Effector CD8-positive, alpha-beta T cell (primary cell): ENCODE data around the gene MARCHF10.

Experiments
- DNase-seq: peaks from one replicate; lab custom pipeline; 2025; lab: John Stamatoyannopoulos, UW

Gene MARCHF10

DNA sequence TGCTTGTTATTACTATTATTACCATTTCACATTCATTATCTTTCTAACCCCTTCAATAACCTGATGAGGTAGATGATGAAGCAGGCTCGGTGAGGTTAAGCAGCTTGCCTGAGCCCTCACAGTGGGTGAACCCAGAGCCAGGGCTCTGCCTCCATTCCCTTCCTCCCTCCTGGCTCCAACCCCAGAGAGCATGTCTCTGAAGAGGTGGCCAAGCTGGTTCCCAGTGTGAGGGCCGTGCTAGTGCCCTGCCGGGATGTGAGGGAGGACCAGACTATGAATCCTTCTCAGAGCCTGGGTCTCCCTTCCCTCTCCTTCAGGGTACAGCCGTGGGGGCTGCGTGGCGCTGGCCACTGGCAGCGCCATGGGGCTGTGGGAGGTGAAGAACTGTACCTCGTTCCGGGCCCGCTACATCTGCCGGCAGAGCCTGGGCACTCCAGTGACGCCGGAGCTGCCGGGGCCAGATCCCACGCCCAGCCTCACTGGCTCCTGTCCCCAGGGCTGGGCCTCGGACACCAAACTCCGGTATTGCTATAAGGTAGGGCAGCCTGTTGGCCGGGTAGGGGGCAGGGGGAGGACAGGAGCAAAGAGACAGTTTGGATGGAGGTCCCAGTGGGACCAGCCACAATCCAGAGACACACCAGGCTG is 131.0 kb downstream of the MARCHF10 start:
- no peak for DNase-seq

DNA sequence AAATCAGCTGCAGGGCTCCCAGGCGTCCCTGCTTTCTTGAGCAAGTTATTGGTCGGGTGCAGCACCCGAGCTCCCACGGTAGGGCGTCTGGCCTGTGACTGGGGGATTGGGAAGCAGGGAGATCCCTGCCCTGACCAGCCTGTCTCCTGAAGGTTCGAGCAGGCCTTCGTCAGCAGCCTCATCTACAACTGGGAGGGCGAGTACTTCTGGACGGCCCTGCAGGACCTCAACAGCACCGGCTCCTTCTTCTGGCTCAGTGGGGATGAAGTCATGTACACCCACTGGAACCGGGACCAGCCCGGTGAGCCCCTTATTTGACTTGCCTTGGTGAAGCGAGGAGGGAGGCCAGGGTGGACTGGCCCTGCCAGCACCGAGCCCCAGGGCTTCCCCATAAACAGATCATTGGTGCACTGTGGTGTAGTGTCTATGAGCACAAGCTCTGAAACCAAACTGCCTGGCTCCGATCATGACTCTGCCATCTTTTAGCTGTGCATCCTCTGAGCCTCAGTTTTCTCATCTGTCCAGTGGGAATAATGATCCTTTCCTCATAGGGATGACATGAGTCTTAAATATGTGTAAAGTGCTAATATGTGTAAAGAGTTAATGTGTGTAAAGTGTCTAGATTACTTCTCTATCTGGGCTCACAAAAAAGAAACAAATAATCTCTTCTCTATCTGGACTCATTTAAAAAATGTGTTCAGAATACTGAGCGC is 131.7 kb downstream of the MARCHF10 start:
- DNase-seq: no peak

DNA sequence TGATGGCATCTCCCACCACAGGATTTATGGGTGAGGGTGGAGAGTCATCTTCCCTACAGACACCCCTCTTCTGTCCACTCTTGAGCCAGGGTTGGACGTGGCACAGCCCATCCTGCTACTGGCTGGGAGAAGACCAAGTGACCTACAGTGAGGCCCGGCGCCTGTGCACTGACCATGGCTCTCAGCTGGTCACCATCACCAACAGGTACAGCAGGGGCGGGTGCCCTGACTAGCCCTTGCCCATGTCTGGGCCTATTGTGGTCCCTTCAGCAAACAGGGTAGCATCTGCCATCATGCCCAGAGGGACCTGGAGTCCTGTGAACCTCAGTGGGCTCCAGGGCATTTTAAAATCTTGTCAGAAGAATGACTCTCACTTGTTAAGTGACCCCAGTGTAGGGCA is 132.4 kb downstream of the MARCHF10 start:
- no peak for DNase-seq

DNA sequence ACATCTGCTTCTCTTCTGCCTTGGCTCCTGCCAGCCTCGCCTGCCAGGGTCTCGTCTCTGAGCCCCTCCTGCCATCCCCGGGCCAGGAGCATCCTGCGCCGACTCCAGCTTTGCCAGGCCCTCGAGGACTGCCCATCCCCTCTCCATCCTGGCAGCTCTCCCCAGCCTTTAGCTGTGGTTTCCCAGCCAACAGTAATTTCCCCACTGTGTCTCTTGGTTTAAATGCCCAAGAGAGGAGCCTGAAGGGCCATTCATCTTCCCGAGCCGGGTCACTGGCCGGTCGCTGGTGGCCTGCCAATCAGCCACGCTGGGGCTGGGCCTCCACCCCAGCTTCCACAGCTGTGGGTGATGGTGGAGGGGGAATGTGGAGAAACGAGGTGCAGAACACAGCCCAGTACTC is 132.9 kb downstream of the MARCHF10 start:
- DNase-seq: no peak

DNA sequence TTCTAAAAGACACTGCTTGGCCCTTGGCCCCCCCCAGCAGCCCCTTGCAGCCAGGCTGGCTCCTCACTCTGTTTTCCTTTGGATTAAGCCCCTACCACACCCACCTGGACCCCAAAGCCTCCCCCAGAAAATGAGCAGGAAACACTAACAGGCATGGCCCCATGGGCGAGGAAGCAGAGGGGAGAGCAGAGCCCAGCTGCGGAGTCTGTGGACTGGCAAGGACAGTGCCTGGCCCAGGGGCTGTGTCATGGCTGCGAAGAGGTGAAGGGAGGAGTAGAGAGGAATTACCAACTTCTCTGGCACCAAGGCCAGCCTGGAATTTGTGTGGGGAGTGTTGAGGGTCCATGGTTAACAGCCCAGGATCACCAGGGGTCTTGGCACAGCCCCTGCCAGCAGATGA is 133.3 kb downstream of the MARCHF10 start:
- no peak for DNase-seq

DNA sequence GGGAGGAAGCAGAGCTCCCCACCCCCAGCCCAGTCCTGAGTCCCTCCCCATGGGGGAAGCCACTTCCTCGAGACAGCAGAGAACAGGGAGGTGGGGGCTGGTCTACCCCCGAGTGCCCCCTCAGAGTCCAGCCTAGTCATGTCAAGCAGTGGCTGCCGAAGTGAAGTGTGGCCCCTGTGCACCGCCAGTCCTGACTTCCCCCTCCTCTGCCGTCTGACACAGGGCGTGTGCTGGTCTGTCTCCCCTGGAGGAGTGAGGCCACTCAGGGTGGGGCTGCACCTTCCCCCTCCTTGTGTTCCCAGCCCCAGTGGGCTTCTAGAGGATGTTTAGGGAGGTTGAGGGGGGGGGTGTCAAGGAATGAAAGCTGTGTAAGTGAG is 133.8 kb downstream of the MARCHF10 start:
- DNase-seq: no peak

DNA sequence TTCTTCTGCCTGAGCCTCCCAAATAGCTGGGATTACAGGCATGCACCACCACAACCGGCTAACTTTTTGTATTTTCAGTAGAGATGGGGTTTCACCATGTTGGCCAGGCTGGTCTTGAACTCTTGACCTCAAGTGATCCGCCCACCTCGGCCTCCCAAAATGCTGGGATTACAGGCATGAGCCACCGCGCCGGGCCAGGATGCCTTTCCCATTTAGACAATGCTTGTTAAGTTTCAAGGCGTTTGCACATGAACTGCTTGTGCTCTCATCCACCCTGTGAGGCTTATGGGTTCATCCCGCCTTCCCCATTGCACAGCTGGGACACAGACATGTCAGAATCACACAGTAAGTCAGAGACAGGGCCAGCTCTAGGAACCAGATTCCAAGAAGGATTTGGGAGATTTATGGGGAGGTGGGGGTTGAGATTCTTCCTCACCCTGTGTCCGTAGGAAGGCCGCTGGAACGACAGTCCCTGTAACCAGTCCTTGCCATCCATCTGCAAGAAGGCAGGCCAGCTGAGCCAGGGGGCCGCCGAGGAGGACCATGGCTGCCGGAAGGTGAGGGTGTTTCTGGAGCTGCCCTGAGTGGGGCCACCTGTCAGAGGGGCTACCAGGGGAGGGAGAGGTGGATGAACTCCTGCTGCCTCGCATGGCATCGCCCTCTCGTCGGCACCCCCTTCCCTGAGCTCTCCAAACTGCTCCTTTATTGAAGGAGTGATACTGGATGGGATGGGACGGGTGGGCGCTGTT is 134.3 kb downstream of the MARCHF10 start:
- DNase-seq: no peak

DNA sequence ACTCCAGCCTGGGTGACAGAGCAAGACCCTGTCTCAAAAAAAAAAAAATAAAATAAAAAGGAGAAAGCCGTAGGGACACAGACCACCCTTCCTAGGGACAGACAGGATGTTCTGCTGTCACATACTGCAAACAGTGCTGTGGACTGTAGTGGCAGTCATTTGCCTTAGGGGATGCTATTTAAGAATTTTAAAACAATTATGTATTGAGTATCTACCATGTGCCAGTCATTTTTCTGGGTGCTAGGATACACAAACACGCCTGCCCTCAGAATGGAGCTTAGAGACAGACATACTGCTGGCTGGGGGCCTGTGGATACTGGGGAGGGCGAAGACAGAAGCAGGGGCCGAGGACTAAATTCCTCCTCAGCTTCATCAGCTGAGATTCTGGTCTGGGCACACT is 135.2 kb downstream of the MARCHF10 start:
- no peak for DNase-seq

DNA sequence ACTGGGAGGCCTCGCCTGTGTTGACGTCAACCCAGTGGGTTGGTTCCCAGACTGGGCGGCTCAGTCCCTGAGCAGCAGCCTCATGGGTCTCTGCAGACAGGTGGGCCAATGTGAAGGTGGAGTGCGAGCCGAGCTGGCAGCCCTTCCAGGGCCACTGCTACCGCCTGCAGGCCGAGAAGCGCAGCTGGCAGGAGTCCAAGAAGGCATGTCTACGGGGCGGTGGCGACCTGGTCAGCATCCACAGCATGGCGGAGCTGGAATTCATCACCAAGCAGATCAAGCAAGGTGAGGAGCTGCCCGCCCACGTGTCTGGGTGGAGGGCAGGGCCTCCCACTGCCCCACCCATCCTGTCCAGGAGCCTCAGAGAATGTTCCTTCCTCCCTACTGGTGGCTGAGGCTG is 136.6 kb downstream of the MARCHF10 start:
- DNase-seq: no peak

DNA sequence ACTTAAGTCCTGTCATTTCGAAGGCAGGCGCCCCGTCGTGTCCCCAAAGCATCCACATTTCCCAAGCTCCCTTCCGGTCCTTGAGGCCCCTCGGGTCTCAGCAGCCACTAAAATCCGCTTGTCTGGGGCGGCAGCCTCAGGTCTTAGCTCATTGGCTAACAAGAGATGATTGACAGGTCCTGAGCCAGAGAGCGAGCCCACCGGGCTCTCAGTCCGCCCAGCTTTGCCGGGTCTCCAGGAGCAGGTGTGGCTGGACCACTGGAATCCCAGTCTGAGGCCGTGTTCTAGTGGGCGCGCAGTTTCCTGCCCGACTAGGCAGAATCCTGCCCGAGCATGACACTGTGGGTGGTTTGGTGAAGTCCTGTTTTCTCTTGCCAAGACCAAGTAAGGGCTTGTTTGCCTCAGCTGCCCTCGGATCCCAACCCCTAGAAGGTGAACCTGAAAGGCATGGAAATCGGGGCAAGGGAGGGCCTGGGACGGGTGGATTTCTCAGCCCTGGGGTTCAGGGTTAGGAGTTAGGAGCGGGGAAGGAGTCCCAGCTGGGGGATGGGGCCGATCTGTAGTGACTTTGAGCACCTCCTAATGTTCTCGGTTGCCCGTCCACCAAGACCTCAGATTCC is 137.8 kb downstream of the MARCHF10 start:
- no peak for DNase-seq

DNA sequence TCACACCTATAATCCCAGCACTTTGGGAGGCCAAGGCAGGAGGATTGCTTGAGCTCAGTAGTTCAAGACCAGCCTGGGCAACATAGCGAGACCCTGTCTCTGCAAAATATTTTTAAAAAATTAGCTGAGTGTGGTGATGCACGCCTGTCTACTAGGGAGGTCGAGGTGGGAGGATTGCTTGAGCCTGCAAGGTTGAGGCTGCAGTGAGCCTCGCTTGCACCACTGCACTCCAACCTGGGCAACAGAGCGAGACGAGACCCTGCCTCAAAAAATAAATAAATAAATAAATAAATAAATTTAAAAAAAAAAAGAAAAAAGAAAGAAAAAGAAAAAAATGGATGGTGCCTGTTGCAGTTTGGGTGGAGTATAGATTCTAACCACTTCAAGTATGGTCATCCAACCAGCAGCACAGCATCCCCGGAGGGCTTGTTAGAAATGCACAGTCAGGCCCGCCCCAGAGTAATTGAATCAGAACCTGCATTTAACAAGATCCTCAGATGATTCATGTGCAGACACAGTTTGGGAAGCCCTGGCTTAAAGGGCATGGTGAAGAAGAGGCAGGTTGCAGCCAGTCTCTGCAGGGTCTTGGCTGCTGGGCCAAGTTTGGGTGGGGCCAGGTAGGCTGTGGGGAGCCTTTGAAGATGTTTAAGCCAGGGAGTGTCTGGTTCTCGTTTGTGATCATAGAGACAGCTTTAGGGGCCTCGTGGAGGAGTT is 139.9 kb downstream of the MARCHF10 start:
- no peak for DNase-seq

DNA sequence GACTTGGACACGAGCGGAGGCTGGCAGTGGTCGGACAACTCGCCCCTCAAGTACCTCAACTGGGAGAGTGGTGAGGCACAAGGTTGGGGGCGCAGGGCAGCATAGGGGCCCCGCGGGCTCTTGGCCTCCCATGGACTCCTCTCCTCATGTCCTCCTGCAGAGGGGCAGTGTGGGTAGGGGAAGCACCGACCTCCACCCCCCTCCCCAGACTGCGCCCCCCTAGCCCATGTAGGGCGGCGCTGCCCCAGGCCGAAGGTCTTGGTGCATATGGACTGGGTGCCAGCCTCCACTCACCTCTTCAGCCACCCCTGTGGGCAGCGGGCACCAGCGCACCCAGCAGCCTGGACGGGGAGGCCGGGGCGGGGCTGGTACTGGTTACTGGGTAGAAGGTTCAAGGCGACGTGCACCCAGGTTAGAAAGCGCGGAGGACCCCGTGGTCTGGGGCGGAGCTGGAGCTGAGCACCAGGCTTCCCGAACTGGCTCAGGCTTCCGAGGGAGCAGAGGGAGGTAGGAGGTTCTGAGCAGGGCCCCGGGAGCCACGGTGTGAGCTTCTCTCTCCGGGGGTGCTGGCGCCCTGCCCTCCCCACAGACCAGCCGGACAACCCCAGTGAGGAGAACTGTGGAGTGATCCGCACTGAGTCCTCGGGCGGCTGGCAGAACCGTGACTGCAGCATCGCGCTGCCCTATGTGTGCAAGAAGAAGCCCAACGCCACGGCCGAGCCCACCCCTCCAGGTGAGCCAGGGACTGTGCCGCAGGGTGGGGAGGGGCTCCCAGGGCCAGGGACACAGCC is 141.1 kb downstream of the MARCHF10 start:
- DNase-seq: no peak

DNA sequence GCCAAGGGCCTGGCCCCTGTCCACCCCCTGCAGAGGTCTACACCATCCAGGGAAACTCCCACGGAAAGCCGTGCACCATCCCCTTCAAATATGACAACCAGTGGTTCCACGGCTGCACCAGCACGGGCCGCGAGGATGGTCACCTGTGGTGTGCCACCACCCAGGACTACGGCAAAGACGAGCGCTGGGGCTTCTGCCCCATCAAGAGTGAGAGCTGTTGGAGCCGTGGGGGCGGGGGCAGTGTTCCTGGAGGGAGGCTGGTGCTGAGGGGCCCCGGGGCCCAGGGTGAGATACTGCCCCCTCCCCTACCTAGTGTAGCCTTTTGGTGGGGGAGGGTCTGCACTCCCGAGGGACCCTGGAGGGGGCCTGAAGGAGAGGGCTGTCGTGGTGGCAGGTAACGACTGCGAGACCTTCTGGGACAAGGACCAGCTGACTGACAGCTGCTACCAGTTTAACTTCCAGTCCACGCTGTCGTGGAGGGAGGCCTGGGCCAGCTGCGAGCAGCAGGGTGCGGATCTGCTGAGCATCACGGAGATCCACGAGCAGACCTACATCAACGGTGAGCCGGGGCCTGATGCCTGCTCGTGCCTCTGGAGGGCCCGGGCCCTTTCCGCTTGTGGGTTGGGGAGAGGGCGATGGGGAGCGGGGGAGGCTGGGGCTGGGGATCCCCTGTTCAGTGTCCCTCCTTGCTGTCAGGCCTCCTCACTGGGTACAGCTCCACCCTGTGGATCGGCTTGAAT is 141.9 kb downstream of the MARCHF10 start:
- no peak for DNase-seq

DNA sequence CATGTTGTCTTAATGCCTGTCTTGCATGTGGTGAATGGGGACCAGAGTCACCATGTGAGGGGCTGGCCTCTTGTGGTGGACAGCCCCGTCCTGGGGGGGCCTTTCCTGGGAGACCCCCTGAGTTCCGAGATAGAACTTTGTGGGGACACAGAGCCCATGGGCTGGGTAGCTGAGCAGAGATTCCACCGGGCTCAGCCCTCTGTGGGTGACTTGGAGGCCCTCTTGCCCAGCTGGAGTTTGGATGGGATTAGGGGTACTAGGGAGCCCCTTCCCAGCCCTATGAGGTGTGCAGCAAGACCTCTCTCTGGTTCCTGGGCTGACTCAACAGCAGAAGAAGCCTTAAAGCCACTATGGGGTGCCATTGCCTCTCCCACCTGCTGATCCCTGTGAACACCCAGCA is 142.5 kb downstream of the MARCHF10 start:
- no peak for DNase-seq

DNA sequence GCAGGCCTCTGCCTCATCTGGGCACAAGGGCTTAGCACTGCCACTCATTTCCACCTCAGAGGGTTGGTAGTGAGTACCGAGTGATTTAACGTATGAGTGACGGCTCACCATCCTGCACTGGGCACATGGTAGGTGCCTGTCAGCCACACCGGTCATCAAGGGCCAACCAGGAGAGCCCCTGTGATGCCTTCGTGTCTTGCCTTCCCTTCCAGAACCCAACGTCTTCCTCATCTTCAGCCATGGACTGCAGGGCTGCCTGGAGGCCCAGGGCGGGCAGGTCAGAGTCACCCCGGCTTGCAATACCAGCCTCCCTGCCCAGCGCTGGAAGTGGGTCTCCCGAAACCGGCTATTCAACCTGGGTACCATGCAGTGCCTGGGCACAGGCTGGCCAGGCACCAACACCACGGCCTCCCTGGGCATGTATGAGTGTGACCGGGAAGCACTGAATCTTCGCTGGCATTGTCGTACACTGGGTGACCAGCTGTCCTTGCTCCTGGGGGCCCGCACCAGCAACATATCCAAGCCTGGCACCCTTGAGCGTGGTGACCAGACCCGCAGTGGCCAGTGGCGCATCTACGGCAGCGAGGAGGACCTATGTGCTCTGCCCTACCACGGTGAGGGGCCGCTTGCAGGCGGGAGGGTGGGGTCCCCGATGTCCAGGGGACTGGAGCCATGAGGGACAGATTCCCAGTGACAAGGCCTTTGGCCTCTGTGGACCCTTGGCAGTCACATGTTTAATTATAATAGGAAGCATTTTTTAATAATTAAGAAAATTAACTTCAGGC is 143.6 kb downstream of the MARCHF10 start:
- DNase-seq: no peak

DNA sequence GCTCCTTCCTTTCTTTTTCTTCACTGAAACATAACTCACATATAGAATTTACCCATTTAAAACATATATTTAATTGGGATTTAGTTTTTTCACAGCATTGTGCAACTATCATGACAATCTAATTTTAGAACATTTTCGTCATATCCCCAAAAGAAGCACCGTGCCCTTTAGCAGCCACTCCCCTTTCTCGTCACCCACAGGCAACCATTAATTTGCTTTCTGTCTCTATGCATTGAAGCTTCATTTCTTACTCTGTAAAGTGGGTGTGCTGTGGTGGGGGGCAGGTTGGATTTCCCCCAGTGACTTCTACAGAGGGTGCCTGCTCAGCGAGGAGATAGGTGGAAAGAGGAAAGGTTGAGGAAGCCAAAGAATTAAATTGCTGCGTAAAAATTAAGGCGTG is 144.8 kb downstream of the MARCHF10 start:
- no peak for DNase-seq

DNA sequence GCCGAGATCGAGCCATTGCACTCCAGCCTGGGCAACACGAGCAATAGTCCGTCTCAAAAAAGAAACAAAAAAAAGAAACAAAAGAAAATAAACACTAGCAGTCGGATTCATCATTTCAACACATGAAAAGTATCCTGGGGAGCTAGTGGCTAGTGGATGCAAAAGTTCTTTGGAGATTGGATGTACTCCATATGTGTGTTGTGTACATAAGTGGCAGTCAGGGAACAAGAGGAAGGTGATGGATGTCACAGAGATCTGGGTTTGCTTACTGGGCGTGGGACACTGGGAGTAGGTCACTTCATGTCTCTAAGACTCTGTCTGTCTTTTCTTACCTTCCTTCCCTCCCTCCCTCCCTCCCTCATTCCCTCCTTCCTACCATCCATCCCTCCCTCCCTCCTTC is 145.3 kb downstream of the MARCHF10 start:
- DNase-seq: no peak

DNA sequence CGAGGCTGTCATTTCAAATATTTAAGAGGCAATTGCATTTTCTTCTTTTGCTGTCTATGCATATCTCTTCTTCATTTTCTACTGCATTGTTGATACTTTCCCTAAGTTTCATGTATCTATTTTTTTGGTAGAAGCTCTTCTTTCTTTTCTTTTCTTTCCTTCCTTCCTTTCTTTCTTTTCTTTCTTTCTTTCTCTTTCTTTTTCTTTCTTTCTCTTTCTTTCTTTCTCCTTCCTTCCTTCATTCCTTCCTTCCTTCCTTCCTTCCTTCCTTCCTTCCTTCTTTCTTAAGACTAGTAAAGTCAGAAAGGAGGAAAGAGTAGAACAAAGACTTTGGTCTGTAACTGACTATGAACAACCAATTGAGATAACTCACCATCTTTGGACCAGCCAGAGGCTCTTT is 146.8 kb downstream of the MARCHF10 start:
- no peak for DNase-seq

DNA sequence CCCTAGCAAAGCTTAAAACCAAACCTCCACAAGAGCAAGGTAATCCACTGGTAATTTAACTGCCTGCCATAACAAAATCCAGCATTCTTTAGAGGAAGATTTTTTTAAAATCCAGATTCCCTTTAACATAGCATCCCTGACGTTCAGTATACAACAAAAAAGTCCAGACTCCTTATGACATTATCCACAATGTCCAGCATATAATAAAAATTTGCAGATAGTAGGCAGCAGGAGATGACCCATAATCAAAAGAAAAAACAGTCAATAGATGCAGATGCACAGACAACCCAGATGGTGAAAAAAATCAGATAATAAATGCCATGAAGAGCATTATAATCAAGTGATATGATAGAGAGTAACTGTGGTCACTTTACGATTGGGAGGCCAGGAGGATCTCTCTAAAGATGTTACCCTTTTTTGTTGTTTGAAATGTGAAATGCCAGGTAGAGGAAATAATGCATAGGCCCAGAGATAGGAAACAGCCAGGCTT is 147.4 kb downstream of the MARCHF10 start:
- no peak for DNase-seq
